IgD-negative memory B cell (primary cell): ENCODE results near the gene RBM18. TPM values are rescaled to one million over a fixed set of nuclear protein-coding genes. Genes with fewer than 3 reads are reported as not detected.

Experiments
- H3K27ac Mint-ChIP-seq, 3 donors: one replicate each; pipeline ENCODE4 v1.8.0; 2020 to 2022; ENCODE audit warnings: mild to moderate bottlenecking in 3 of 3, mixed read lengths in 3 of 3, moderate library complexity in 1 of 3
- H3K27me3 Mint-ChIP-seq: one replicate; pipeline ENCODE4 v1.8.0; 2021; ENCODE audit warnings: mixed read lengths
- H3K36me3 Mint-ChIP-seq: one replicate; pipeline ENCODE4 v1.8.0; 2020; ENCODE audit warnings: mild to moderate bottlenecking, mixed read lengths
- H3K4me1 Mint-ChIP-seq, 3 donors: one replicate each; pipeline ENCODE4 v1.8.0; 2020 to 2022; ENCODE audit warnings: mixed read lengths in 3 of 3, mild to moderate bottlenecking in 1 of 3
- H3K4me3 Mint-ChIP-seq, 4 donors: one replicate each; pipeline ENCODE4 v1.8.0; 2020 to 2022; ENCODE audit warnings: mild to moderate bottlenecking in 4 of 4, mixed read lengths in 4 of 4, moderate library complexity in 3 of 4
- H3K9me3 Mint-ChIP-seq, 3 donors: one replicate each; pipeline ENCODE4 v1.8.0; 2020 to 2021; ENCODE audit warnings: mixed read lengths in 3 of 3, mild to moderate bottlenecking in 1 of 3
- polyA plus RNA-seq: library from polyadenylated mRNA; unstranded; fragments of 300-500 nt; fragmentation: Illumina TruSeq; gene quantifications from one replicate; pipeline ENCODE4 v1.2.3, GENCODE V29; 2021

The RBM18 gene
- polyA plus RNA-seq, 1 donor from 2014 or later, result 19.0 TPM

GRCh38 chr9:122221183-122221811, 43.3 kb downstream of the RBM18 start:
- H3K27ac Mint-ChIP-seq, result no peak overlapping the region
- H3K9me3 Mint-ChIP-seq, result no peaks in the 10 kb centered on the region
- no peaks in the 10 kb centered on the region for H3K36me3 Mint-ChIP-seq
- peak overlapping the region in 1 of 4 donors; percentile 40 for H3K4me3 Mint-ChIP-seq
- H3K4me1 Mint-ChIP-seq, result peaks cover 6 to 20% (median 19%) of the 10 kb centered on the region in 3 donors
- peaks cover 82% of the 10 kb centered on the region for H3K27me3 Mint-ChIP-seq

GRCh38 chr9:122220673-122221182, 43.9 kb downstream of the RBM18 start:
- no peaks in the 10 kb centered on the region for H3K9me3 Mint-ChIP-seq
- H3K36me3 Mint-ChIP-seq, result no peaks in the 10 kb centered on the region
- H3K27ac Mint-ChIP-seq, result no peak overlapping the region
- peaks cover 84% of the 10 kb centered on the region for H3K27me3 Mint-ChIP-seq
- H3K4me3 Mint-ChIP-seq, result peak overlapping the region in 2 of 4 donors; percentile 38 to 40
- peaks cover 6 to 20% (median 19%) of the 10 kb centered on the region in 3 donors for H3K4me1 Mint-ChIP-seq

- H3K36me3 Mint-ChIP-seq, result no peaks in the 10 kb centered on the region
- no peaks in the 10 kb centered on the region for H3K9me3 Mint-ChIP-seq
- H3K4me3 Mint-ChIP-seq, result peak overlapping the region in 3 of 4 donors; percentile 43 to 64 (median 58)
- H3K4me1 Mint-ChIP-seq, result peaks cover 6 to 20% (median 19%) of the 10 kb centered on the region in 3 donors
- no peak overlapping the region for H3K27ac Mint-ChIP-seq
- H3K27me3 Mint-ChIP-seq, result peaks cover 84% of the 10 kb centered on the region
These were observed 44.6 kb downstream of the RBM18 start for GRCh38 chr9:122219856-122220672.

- H3K27ac Mint-ChIP-seq, result peak overlapping the region in 1 of 3 donors; percentile 5
- no peaks in the 10 kb centered on the region for H3K36me3 Mint-ChIP-seq
- H3K9me3 Mint-ChIP-seq, result no peaks in the 10 kb centered on the region
- peaks cover 6 to 21% (median 19%) of the 10 kb centered on the region in 3 donors for H3K4me1 Mint-ChIP-seq
- peak overlapping the region in 3 of 4 donors; percentile 64 to 88 (median 66) for H3K4me3 Mint-ChIP-seq
- peaks cover 85% of the 10 kb centered on the region for H3K27me3 Mint-ChIP-seq
These were observed 45.4 kb downstream of the RBM18 start for GRCh38 chr9:122218935-122219855.

- Mint-ChIP-seq H3K4me3 (peak overlapping the region; percentile 11 to 88 (median 42)), H3K4me1 (peaks cover 6 to 21% (median 19%) of the 10 kb centered on the region in 3 donors), H3K36me3 (no peaks in the 10 kb centered on the region), H3K27ac (peak overlapping the region in 2 of 3 donors; percentile 17 to 50), H3K27me3 (peaks cover 83% of the 10 kb centered on the region), H3K9me3 (no peaks in the 10 kb centered on the region)
These were observed 46.3 kb downstream of the RBM18 start for GRCh38 chr9:122218071-122218934.

GRCh38 chr9:122217640-122218039, 47.0 kb downstream of the RBM18 start:
- peaks cover 11 to 24% (median 19%) of the 10 kb centered on the region in 3 donors for H3K4me1 Mint-ChIP-seq
- peaks cover 84% of the 10 kb centered on the region for H3K27me3 Mint-ChIP-seq
- H3K4me3 Mint-ChIP-seq, result peak overlapping the region in 1 of 4 donors; percentile 11
- H3K36me3 Mint-ChIP-seq, result no peaks in the 10 kb centered on the region
- H3K9me3 Mint-ChIP-seq, result no peaks in the 10 kb centered on the region
- no peak overlapping the region for H3K27ac Mint-ChIP-seq

GRCh38 chr9:122216798-122217418, 47.7 kb downstream of the RBM18 start:
- Mint-ChIP-seq H3K36me3 (no peaks in the 10 kb centered on the region), H3K4me1 (peaks cover 11 to 24% (median 19%) of the 10 kb centered on the region in 3 donors), H3K27me3 (peaks cover 83% of the 10 kb centered on the region), H3K9me3 (no peaks in the 10 kb centered on the region), H3K4me3 (peak overlapping the region in 1 of 4 donors; percentile 36), H3K27ac (no peak overlapping the region)

- peaks cover 77% of the 10 kb centered on the region for H3K27me3 Mint-ChIP-seq
- H3K9me3 Mint-ChIP-seq, result no peaks in the 10 kb centered on the region
- H3K36me3 Mint-ChIP-seq, result no peaks in the 10 kb centered on the region
- peak overlapping the region in 2 of 4 donors; percentile 36 to 38 for H3K4me3 Mint-ChIP-seq
- peaks cover 11 to 24% (median 19%) of the 10 kb centered on the region in 3 donors for H3K4me1 Mint-ChIP-seq
- no peak overlapping the region for H3K27ac Mint-ChIP-seq
These were observed 48.4 kb downstream of the RBM18 start for GRCh38 chr9:122216138-122216797.

GRCh38 chr9:122215663-122216062, 49.0 kb downstream of the RBM18 start:
- no peaks in the 10 kb centered on the region for H3K36me3 Mint-ChIP-seq
- peaks cover 11 to 22% (median 19%) of the 10 kb centered on the region in 3 donors for H3K4me1 Mint-ChIP-seq
- H3K9me3 Mint-ChIP-seq, result no peaks in the 10 kb centered on the region
- peaks cover 75% of the 10 kb centered on the region for H3K27me3 Mint-ChIP-seq
- H3K27ac Mint-ChIP-seq, result no peak overlapping the region
- H3K4me3 Mint-ChIP-seq, result peak overlapping the region in 1 of 4 donors; percentile 38

GRCh38 chr9:122214507-122214906, 50.1 kb downstream of the RBM18 start:
- Mint-ChIP-seq H3K27me3 (peaks cover 67% of the 10 kb centered on the region), H3K4me3 (peak overlapping the region; percentile 38 to 77 (median 56)), H3K9me3 (no peaks in the 10 kb centered on the region), H3K4me1 (peaks cover 11 to 18% (median 14%) of the 10 kb centered on the region in 3 donors), H3K36me3 (no peaks in the 10 kb centered on the region), H3K27ac (no peak overlapping the region)

- H3K4me3 Mint-ChIP-seq, result peak overlapping the region in 3 of 4 donors; percentile 74 to 83 (median 77)
- H3K9me3 Mint-ChIP-seq, result no peaks in the 10 kb centered on the region
- H3K27me3 Mint-ChIP-seq, result peaks cover 62% of the 10 kb centered on the region
- H3K36me3 Mint-ChIP-seq, result no peaks in the 10 kb centered on the region
- H3K4me1 Mint-ChIP-seq, result peaks cover 9 to 11% (median 10%) of the 10 kb centered on the region in 3 donors
- no peak overlapping the region for H3K27ac Mint-ChIP-seq
These were observed 50.8 kb downstream of the RBM18 start for GRCh38 chr9:122213589-122214413.

- H3K4me3 Mint-ChIP-seq, result peak overlapping the region in 3 of 4 donors; percentile 49 to 83 (median 74)
- no peaks in the 10 kb centered on the region for H3K9me3 Mint-ChIP-seq
- H3K36me3 Mint-ChIP-seq, result no peaks in the 10 kb centered on the region
- H3K27me3 Mint-ChIP-seq, result peaks cover 55% of the 10 kb centered on the region
- H3K27ac Mint-ChIP-seq, result peak overlapping the region in 2 of 3 donors; percentile 36 to 69
- H3K4me1 Mint-ChIP-seq, result peaks cover 5 to 6% (median 6%) of the 10 kb centered on the region in 3 donors
These were observed 51.5 kb downstream of the RBM18 start for GRCh38 chr9:122213102-122213588.
